ENCODE results near the gene NOD1. TPM values are rescaled to one million over a fixed set of nuclear protein-coding genes. Genes with fewer than 3 reads are reported as not detected.

Gene NOD1
- total RNA-seq, 2 donors from 2014 or later: 8.9 to 11.6 TPM

GRCh38 chr7:30437823-30438574 lies 40.6 kb downstream of the NOD1 start:
- DNase-seq (ENCODE audit: low spot score) (no peak), ATAC-seq (no peak)
- Mint-ChIP-seq H3K27ac (no peak overlapping the region), H3K36me3 (peaks cover 7% of the 10 kb centered on the region), H3K4me3 (no peak overlapping the region), H3K4me1 (ENCODE audit: low read depth in 2 of 2) (no peaks in the 10 kb centered on the region), H3K9me3 (no peaks in the 10 kb centered on the region), H3K27me3 (no peaks in the 10 kb centered on the region)

- DNase-seq (ENCODE audit: low spot score) (no peak), ATAC-seq (no peak)
- Mint-ChIP-seq H3K4me1 (ENCODE audit: low read depth in 2 of 2) (no peaks in the 10 kb centered on the region), H3K9me3 (no peaks in the 10 kb centered on the region), H3K36me3 (peaks cover 7% of the 10 kb centered on the region), H3K4me3 (no peak overlapping the region), H3K27me3 (no peaks in the 10 kb centered on the region), H3K27ac (no peak overlapping the region)
These were observed 42.1 kb downstream of the NOD1 start for GRCh38 chr7:30436518-30436917.

GRCh38 chr7:30436046-30436445 lies 42.5 kb downstream of the NOD1 start:
- ATAC-seq (no peak), DNase-seq (ENCODE audit: low spot score) (no peak)
- Mint-ChIP-seq H3K27ac (no peak overlapping the region), H3K9me3 (no peaks in the 10 kb centered on the region), H3K27me3 (no peaks in the 10 kb centered on the region), H3K4me1 (ENCODE audit: low read depth in 2 of 2) (peaks cover 2 to 4% of the 10 kb centered on the region in 2 donors), H3K36me3 (peaks cover 7% of the 10 kb centered on the region), H3K4me3 (no peak overlapping the region)

- no peak for DNase-seq (ENCODE audit: low spot score)
- Mint-ChIP-seq H3K4me3 (no peak overlapping the region), H3K27me3 (no peaks in the 10 kb centered on the region), H3K27ac (no peak overlapping the region), H3K36me3 (peaks cover 7% of the 10 kb centered on the region), H3K9me3 (no peaks in the 10 kb centered on the region), H3K4me1 (ENCODE audit: low read depth in 2 of 2) (peaks cover 4 to 7% of the 10 kb centered on the region in 2 donors)
- no peak for ATAC-seq
These were observed 44.3 kb downstream of the NOD1 start for GRCh38 chr7:30434140-30434799.

GRCh38 chr7:30433506-30433905 lies 45.1 kb downstream of the NOD1 start:
- no peak for ATAC-seq
- Mint-ChIP-seq H3K36me3 (peaks cover 7% of the 10 kb centered on the region), H3K27me3 (no peaks in the 10 kb centered on the region)

GRCh38 chr7:30433082-30433481 lies 45.5 kb downstream of the NOD1 start:
- no peaks in the 10 kb centered on the region for H3K27me3 Mint-ChIP-seq
- no peaks in the 10 kb centered on the region for H3K9me3 Mint-ChIP-seq
- no peak for DNase-seq (ENCODE audit: low spot score)

More at GRCh38 chr7:30433506-30433905, 45.1 kb downstream of the NOD1 start:
- Mint-ChIP-seq H3K9me3 (no peaks in the 10 kb centered on the region), H3K4me3 (no peak overlapping the region), H3K4me1 (ENCODE audit: low read depth in 2 of 2) (peaks cover 4 to 7% of the 10 kb centered on the region in 2 donors), H3K27ac (no peak overlapping the region)
- no peak for DNase-seq (ENCODE audit: low spot score)

GRCh38 chr7:30430777-30431176 lies 47.8 kb downstream of the NOD1 start:
- no peaks in the 10 kb centered on the region for H3K9me3 Mint-ChIP-seq
- peaks cover 15% of the 10 kb centered on the region for H3K36me3 Mint-ChIP-seq
- peaks cover 4 to 13% of the 10 kb centered on the region in 2 donors for H3K4me1 Mint-ChIP-seq (ENCODE audit: low read depth in 2 of 2)

More at GRCh38 chr7:30433082-30433481, 45.5 kb downstream of the NOD1 start:
- peaks cover 7% of the 10 kb centered on the region for H3K36me3 Mint-ChIP-seq
- no peak overlapping the region for H3K4me3 Mint-ChIP-seq
- ATAC-seq: no peak
- no peak overlapping the region for H3K27ac Mint-ChIP-seq
- H3K4me1 Mint-ChIP-seq (ENCODE audit: low read depth in 2 of 2): peaks cover 4 to 7% of the 10 kb centered on the region in 2 donors

GRCh38 chr7:30430276-30430675 lies 48.3 kb downstream of the NOD1 start:
- no peaks in the 10 kb centered on the region for H3K27me3 Mint-ChIP-seq
- no peak overlapping the region for H3K27ac Mint-ChIP-seq
- ATAC-seq (no peak), DNase-seq (ENCODE audit: low spot score) (no peak)
- no peaks in the 10 kb centered on the region for H3K9me3 Mint-ChIP-seq
- H3K4me3 Mint-ChIP-seq: no peak overlapping the region
- peaks cover 17% of the 10 kb centered on the region for H3K36me3 Mint-ChIP-seq
- peaks cover 4 to 15% of the 10 kb centered on the region in 2 donors for H3K4me1 Mint-ChIP-seq (ENCODE audit: low read depth in 2 of 2)

More at GRCh38 chr7:30430777-30431176, 47.8 kb downstream of the NOD1 start:
- ATAC-seq (no peak), DNase-seq (ENCODE audit: low spot score) (no peak)
- H3K4me3 Mint-ChIP-seq: no peak overlapping the region
- peak overlapping the region in 1 of 2 donors; percentile 18 for H3K27ac Mint-ChIP-seq
- H3K27me3 Mint-ChIP-seq: no peaks in the 10 kb centered on the region

- H3K27me3 Mint-ChIP-seq: no peaks in the 10 kb centered on the region
- peaks cover 12% of the 10 kb centered on the region for H3K36me3 Mint-ChIP-seq
- no peak for DNase-seq (ENCODE audit: low spot score)
These were observed 49.4 kb downstream of the NOD1 start for GRCh38 chr7:30429156-30429530.

GRCh38 chr7:30428246-30429155 lies 50.1 kb downstream of the NOD1 start:
- Mint-ChIP-seq H3K36me3 (peaks cover 10% of the 10 kb centered on the region), H3K4me3 (no peak overlapping the region), H3K27ac (no peak overlapping the region), H3K4me1 (ENCODE audit: low read depth in 2 of 2) (peaks cover 15 to 16% of the 10 kb centered on the region in 2 donors), H3K27me3 (no peaks in the 10 kb centered on the region), H3K9me3 (no peaks in the 10 kb centered on the region)
- no peak for DNase-seq (ENCODE audit: low spot score)
- ATAC-seq: no peak

More at GRCh38 chr7:30429156-30429530, 49.4 kb downstream of the NOD1 start:
- ATAC-seq: no peak
- Mint-ChIP-seq H3K9me3 (no peaks in the 10 kb centered on the region), H3K27ac (no peak overlapping the region), H3K4me1 (ENCODE audit: low read depth in 2 of 2) (peaks cover 11 to 15% of the 10 kb centered on the region in 2 donors), H3K4me3 (no peak overlapping the region)

GRCh38 chr7:30427296-30428070 lies 51.1 kb downstream of the NOD1 start:
- Mint-ChIP-seq H3K9me3 (no peaks in the 10 kb centered on the region), H3K27me3 (no peaks in the 10 kb centered on the region), H3K4me3 (no peak overlapping the region), H3K27ac (no peak overlapping the region), H3K36me3 (peaks cover 10% of the 10 kb centered on the region), H3K4me1 (ENCODE audit: low read depth in 2 of 2) (peaks cover 15 to 16% of the 10 kb centered on the region in 2 donors)
- ATAC-seq (no peak), DNase-seq (ENCODE audit: low spot score) (no peak)

- Mint-ChIP-seq H3K9me3 (no peaks in the 10 kb centered on the region), H3K27ac (peak overlapping the region in 1 of 2 donors; percentile 57), H3K4me3 (no peak overlapping the region), H3K4me1 (ENCODE audit: low read depth in 2 of 2) (peaks cover 8 to 17% of the 10 kb centered on the region in 2 donors), H3K27me3 (no peaks in the 10 kb centered on the region), H3K36me3 (peaks cover 10% of the 10 kb centered on the region)
- DNase-seq (ENCODE audit: low spot score) (no peak), ATAC-seq (no peak)
These were observed 54.1 kb downstream of the NOD1 start for GRCh38 chr7:30424506-30424905.
